Measurements from ENCODE around the gene LSM11. TPM values are rescaled to one million over a fixed set of nuclear protein-coding genes. Genes with fewer than 3 reads are reported as not detected.

The LSM11 gene
- total RNA-seq, 3 donors from 2014 or later: 3.7 to 9.5 (median 4.7) TPM

- Histone ChIP-seq H3K4me1 (ENCODE audit: low read depth) (peaks cover 10% of the 10 kb centered on the region), H3K9me3 (no peaks in the 10 kb centered on the region), H3K36me3 (ENCODE audit: low read depth) (no peaks in the 10 kb centered on the region), H3K4me3 (no peak overlapping the region)
- no peak for DNase-seq
- intact Hi-C loops (cut with DNase I, micrococcal nuclease): loop anchor here in 1 of 2 donors (5.0 to 10.0 kb wide), 2 partner anchors 72 to 595 kb away; partner anchors contain the start of gene MED7
- ATAC-seq: no peak
- TF ChIP-seq CTCF (IDR thresholded peaks at IDR 0.05): no peak
Observed at GRCh38 chr5:157739388-157740228, 3.9 kb upstream of the LSM11 start.

- Histone ChIP-seq H3K9me3 (no peaks in the 10 kb centered on the region), H3K36me3 (ENCODE audit: low read depth) (no peaks in the 10 kb centered on the region), H3K4me1 (ENCODE audit: low read depth) (peaks cover 16% of the 10 kb centered on the region), H3K4me3 (no peak overlapping the region)
- ATAC-seq (peak; percentile 34), DNase-seq (no peak)
- TF ChIP-seq CTCF (IDR thresholded peaks at IDR 0.05): no peak
- intact Hi-C loops (cut with DNase I, micrococcal nuclease): loop anchor here in 1 of 2 donors (5.0 to 10.0 kb wide), 2 partner anchors 73 to 595 kb away; partner anchors contain the start of gene MED7
Observed at GRCh38 chr5:157740229-157740610, 3.3 kb upstream of the LSM11 start.

- ATAC-seq (no peak), DNase-seq (no peak)
- no peak overlapping the region for H3K4me3 ChIP-seq
- intact Hi-C loops (cut with DNase I, micrococcal nuclease): loop anchor here in 1 of 2 donors (5.0 to 10.0 kb wide), 2 partner anchors 74 to 596 kb away; partner anchors contain the start of gene MED7
- no peak for TF ChIP-seq CTCF (IDR thresholded peaks at IDR 0.05)
- H3K4me1 ChIP-seq (ENCODE audit: low read depth): peaks cover 16% of the 10 kb centered on the region
- H3K36me3 ChIP-seq (ENCODE audit: low read depth): no peaks in the 10 kb centered on the region
- H3K9me3 ChIP-seq: no peaks in the 10 kb centered on the region
Observed at GRCh38 chr5:157741131-157741530, 2.4 kb upstream of the LSM11 start.

GRCh38 chr5:157744051-157745011 lies 819 bp downstream of the LSM11 start:
- ATAC-seq (no peak), DNase-seq (peak; percentile 27 to 67 (median 61))
- H3K9me3 ChIP-seq: no peaks in the 10 kb centered on the region
- no peak for TF ChIP-seq CTCF (IDR thresholded peaks at IDR 0.05)
- peak overlapping the region; percentile 77 for H3K4me3 ChIP-seq
- peaks cover 16% of the 10 kb centered on the region for H3K4me1 ChIP-seq (ENCODE audit: low read depth)
- intact Hi-C loops (cut with DNase I, micrococcal nuclease): loop anchor here in 1 of 2 donors (5.0 to 10.0 kb wide), 2 partner anchors 77 to 600 kb away; partner anchors contain the start of gene MED7
- H3K36me3 ChIP-seq (ENCODE audit: low read depth): no peaks in the 10 kb centered on the region

- Histone ChIP-seq H3K4me3 (no peak overlapping the region), H3K36me3 (ENCODE audit: low read depth) (no peaks in the 10 kb centered on the region), H3K4me1 (ENCODE audit: low read depth) (peaks cover 16% of the 10 kb centered on the region), H3K9me3 (no peaks in the 10 kb centered on the region)
- TF ChIP-seq CTCF (IDR thresholded peaks at IDR 0.05): no peak
- ATAC-seq: no peak
- intact Hi-C loops (cut with DNase I, micrococcal nuclease): loop anchor here in 1 of 2 donors (10.0 kb wide), 1 partner anchor 600 kb away; the partner anchor contains the start of gene MED7
- DNase-seq: no peak
Observed at GRCh38 chr5:157745041-157745456, 1.5 kb downstream of the LSM11 start.

Measured in mucosa of descending colon (tissue), 3 donors.